Measurements from ENCODE around the gene ATP2B3. TPM values are rescaled to one million over a fixed set of nuclear protein-coding genes. Genes with fewer than 3 reads are reported as not detected.

The ATP2B3 gene
- total RNA-seq, 2 donors from 2014 or later, result not detected

DNA sequence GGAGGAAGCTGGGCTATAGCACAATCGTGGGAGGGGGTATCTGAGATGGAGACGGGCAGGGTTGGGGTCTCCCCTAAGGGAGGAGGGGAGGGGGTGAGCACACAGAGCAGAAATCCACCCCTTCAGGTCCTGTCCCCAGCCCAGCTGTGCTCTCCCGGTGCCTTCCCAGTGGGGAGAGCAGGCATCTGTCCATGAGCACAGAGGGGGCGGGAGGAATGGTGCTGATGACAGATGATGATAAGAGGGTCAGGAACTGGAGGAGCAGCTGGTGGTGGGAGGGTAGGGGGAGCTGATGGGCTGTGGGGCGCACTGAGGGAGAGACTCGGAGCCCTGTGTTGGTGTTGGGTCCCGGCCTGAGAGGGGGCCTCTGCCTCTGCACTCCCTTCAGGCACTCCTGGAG is 8.6 kb downstream of the ATP2B3 start:
- H3K4me3 Mint-ChIP-seq, result no peak overlapping the region
- H3K9me3 Mint-ChIP-seq, result no peaks in the 10 kb centered on the region
- no peak for ATAC-seq (replicated peaks)
- no peaks in the 10 kb centered on the region for H3K36me3 Mint-ChIP-seq (ENCODE audit: low read depth)
- H3K27me3 Mint-ChIP-seq, result no peaks in the 10 kb centered on the region
- H3K4me1 Mint-ChIP-seq, result no peaks in the 10 kb centered on the region
- no peak overlapping the region for H3K27ac Mint-ChIP-seq

DNA sequence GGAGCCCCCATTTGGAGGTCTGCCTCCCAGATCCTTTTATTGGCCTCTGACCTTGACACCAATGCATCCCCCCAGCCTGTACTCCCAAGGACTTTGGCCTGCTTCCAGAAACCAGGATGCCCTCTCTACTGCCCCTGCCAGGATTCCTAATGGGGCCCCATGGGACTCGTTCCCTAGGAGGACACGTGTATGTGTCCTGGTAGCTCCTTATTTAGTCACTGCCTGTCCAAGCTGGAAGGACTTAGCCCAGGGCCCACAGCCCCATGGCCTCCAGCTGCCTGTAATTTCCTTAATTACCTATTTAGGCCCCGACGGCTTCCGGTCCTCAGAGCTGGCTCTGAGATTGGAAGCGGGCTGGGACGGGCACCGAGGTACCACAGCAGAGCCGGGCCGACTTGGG is 9.4 kb downstream of the ATP2B3 start:
- Mint-ChIP-seq H3K27me3 (no peaks in the 10 kb centered on the region), H3K36me3 (ENCODE audit: low read depth) (no peaks in the 10 kb centered on the region), H3K4me1 (no peaks in the 10 kb centered on the region), H3K4me3 (no peak overlapping the region), H3K9me3 (no peaks in the 10 kb centered on the region), H3K27ac (no peak overlapping the region)
- no peak for ATAC-seq (replicated peaks)

DNA sequence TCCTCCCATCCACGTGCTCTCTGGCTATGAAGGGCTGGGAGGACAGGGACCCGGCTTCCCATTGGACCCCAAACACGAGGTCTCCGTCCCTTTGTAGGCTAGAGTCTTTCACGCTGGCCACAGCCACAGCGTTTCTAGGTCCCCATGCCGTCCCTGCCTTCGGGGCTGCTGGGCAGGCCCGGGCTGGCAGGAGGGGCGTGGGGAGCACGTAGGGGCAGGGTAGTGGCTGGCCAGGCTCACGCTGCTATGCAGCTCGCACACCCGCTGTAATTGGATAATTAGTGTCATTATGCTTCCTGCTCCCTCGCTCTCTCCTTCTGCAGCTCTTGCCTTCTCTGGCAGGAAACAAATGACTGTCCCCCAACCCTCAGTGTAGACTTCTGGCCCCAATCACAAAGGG is 9.8 kb downstream of the ATP2B3 start:
- Mint-ChIP-seq H3K9me3 (no peaks in the 10 kb centered on the region), H3K27me3 (no peaks in the 10 kb centered on the region), H3K4me1 (no peaks in the 10 kb centered on the region), H3K27ac (no peak overlapping the region), H3K36me3 (ENCODE audit: low read depth) (no peaks in the 10 kb centered on the region), H3K4me3 (no peak overlapping the region)
- no peak for ATAC-seq (replicated peaks)

DNA sequence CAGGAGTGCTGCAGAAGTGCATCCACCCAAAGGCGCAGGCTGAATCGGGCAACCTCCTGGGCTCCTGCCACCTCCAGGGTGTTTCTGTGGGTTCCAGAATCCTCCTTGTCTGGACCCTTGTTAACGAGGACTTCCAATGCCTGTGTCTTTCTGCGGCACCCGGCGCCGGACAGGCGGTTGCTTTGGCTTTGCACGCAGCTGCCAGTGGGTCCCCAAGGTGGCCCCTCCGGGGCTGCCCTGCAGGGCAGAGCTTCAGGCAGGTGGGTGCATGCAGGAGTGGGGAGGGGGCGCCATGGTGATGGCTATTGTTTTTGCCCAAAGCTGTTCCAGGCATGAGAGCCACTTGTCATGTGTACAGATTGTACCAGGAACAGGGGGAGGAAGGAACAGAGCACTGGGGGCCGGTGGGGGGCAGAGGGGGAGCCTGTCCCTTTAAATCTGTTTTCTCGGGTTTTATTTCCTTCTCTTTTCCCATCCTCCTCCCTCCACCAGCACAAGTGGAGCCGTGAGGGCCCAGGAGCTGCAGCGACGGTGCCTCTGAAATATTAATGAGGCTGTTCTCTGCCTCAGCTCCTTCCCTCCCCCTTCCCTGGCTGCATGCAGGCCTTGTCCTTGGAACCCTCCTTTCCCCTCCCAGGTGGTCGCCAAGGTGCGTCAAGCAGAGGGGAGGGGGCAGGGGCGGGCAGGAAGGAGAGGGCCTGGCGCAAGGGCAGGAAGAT is 13.1 kb downstream of the ATP2B3 start:
- Mint-ChIP-seq H3K4me1 (no peaks in the 10 kb centered on the region), H3K4me3 (no peak overlapping the region), H3K9me3 (no peaks in the 10 kb centered on the region), H3K36me3 (ENCODE audit: low read depth) (no peaks in the 10 kb centered on the region), H3K27ac (no peak overlapping the region), H3K27me3 (no peaks in the 10 kb centered on the region)
- ATAC-seq (replicated peaks), result no peak

GRCh38 chrX:153533091-153533490 is 15.6 kb downstream of the ATP2B3 start:
- ATAC-seq (replicated peaks), result no peak
- Mint-ChIP-seq H3K9me3 (no peaks in the 10 kb centered on the region), H3K27me3 (no peaks in the 10 kb centered on the region), H3K27ac (no peak overlapping the region), H3K4me3 (no peak overlapping the region), H3K36me3 (ENCODE audit: low read depth) (no peaks in the 10 kb centered on the region), H3K4me1 (no peaks in the 10 kb centered on the region)

- H3K27ac Mint-ChIP-seq, result no peak overlapping the region
- H3K9me3 Mint-ChIP-seq, result no peaks in the 10 kb centered on the region
- H3K36me3 Mint-ChIP-seq (ENCODE audit: low read depth), result no peaks in the 10 kb centered on the region
- no peak for ATAC-seq (replicated peaks)
- no peaks in the 10 kb centered on the region for H3K27me3 Mint-ChIP-seq
- no peak overlapping the region for H3K4me3 Mint-ChIP-seq
- no peaks in the 10 kb centered on the region for H3K4me1 Mint-ChIP-seq
Observed at GRCh38 chrX:153537080-153537479, 19.6 kb downstream of the ATP2B3 start.

GRCh38 chrX:153537526-153538295 is 20.3 kb downstream of the ATP2B3 start:
- Mint-ChIP-seq H3K4me3 (no peak overlapping the region), H3K36me3 (ENCODE audit: low read depth) (no peaks in the 10 kb centered on the region), H3K27ac (no peak overlapping the region), H3K27me3 (no peaks in the 10 kb centered on the region), H3K9me3 (no peaks in the 10 kb centered on the region), H3K4me1 (no peaks in the 10 kb centered on the region)
- ATAC-seq (replicated peaks), result no peak

GRCh38 chrX:153538424-153538823 is 21.0 kb downstream of the ATP2B3 start:
- no peaks in the 10 kb centered on the region for H3K9me3 Mint-ChIP-seq
- H3K4me3 Mint-ChIP-seq, result no peak overlapping the region
- H3K4me1 Mint-ChIP-seq, result no peaks in the 10 kb centered on the region
- H3K27me3 Mint-ChIP-seq, result no peaks in the 10 kb centered on the region
- H3K36me3 Mint-ChIP-seq (ENCODE audit: low read depth), result no peaks in the 10 kb centered on the region
- H3K27ac Mint-ChIP-seq, result no peak overlapping the region
- no peak for ATAC-seq (replicated peaks)

DNA sequence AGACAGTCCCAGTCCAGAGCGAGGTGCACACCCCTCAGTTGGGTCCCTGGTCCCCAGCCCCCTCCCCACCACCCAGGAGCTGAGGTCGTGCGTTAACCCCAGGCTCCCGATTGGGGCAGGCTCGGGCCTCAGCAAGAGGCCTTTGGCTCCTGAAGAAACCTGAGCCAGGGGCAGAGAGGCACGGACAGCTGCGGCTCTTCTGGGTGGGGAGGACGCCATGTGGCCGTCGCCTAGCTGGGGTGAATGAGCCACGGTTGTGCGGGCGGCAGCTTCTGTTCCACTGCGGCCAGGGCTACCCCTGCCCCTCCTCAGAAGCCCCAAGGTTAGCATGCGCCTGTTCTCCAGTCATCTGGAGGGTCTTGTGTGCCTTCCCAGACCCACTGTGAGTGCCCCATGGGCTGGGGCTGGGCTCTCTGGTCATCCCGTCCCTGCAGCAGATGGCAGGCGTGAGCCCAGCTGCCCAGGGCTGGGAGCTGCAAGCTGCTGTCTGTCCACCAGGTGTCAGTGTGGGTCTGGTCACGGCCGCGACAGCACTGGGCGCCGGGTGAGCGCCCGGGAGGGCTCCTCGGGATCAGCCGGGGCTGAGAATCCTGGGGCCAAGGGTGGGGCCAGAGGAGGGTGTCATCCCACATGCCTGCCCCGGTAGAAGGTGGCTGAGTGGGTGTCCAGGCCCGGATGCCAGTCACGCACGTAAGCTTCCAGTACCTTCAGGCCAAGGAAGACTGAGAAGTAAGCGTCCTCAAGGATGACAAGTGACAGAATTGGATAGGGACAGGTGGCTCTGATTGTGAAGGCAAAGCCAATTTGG is 21.9 kb downstream of the ATP2B3 start:
- H3K9me3 Mint-ChIP-seq, result no peaks in the 10 kb centered on the region
- H3K27ac Mint-ChIP-seq, result no peak overlapping the region
- no peaks in the 10 kb centered on the region for H3K36me3 Mint-ChIP-seq (ENCODE audit: low read depth)
- H3K4me3 Mint-ChIP-seq, result no peak overlapping the region
- peak; percentile 88 for ATAC-seq (replicated peaks)
- H3K4me1 Mint-ChIP-seq, result no peaks in the 10 kb centered on the region
- no peaks in the 10 kb centered on the region for H3K27me3 Mint-ChIP-seq

DNA sequence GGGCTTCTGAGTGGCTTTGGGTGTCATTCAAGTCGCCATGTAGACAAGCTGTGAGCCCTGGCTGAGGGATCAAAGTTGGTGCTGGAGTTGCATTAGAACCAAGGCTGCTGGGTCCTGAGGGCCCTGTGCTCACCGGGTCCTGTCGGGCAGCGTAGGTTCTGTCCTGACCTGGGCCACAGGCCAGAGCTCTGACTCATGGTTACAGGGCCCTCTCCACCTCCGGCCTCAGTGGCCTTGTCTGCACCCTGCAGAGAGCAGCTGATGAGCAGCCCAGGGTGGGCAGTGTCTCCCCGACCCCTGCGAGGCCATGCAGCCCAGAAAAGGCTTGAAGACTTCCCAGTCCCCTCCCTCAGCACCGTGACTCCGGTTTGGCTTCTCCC is 22.5 kb downstream of the ATP2B3 start:
- no peaks in the 10 kb centered on the region for H3K4me1 Mint-ChIP-seq
- no peak overlapping the region for H3K27ac Mint-ChIP-seq
- no peaks in the 10 kb centered on the region for H3K36me3 Mint-ChIP-seq (ENCODE audit: low read depth)
- H3K9me3 Mint-ChIP-seq, result no peaks in the 10 kb centered on the region
- H3K4me3 Mint-ChIP-seq, result no peak overlapping the region
- no peaks in the 10 kb centered on the region for H3K27me3 Mint-ChIP-seq
- no peak for ATAC-seq (replicated peaks)

- no peaks in the 10 kb centered on the region for H3K4me1 Mint-ChIP-seq
- no peak overlapping the region for H3K4me3 Mint-ChIP-seq
- H3K27ac Mint-ChIP-seq, result no peak overlapping the region
- ATAC-seq (replicated peaks), result no peak
- H3K27me3 Mint-ChIP-seq, result no peaks in the 10 kb centered on the region
- H3K36me3 Mint-ChIP-seq (ENCODE audit: low read depth), result no peaks in the 10 kb centered on the region
- H3K9me3 Mint-ChIP-seq, result no peaks in the 10 kb centered on the region
Observed at GRCh38 chrX:153544727-153545126, 27.3 kb downstream of the ATP2B3 start.

GRCh38 chrX:153546386-153546785 is 28.9 kb downstream of the ATP2B3 start:
- Mint-ChIP-seq H3K36me3 (ENCODE audit: low read depth) (no peaks in the 10 kb centered on the region), H3K27me3 (no peaks in the 10 kb centered on the region), H3K4me3 (no peak overlapping the region), H3K4me1 (no peaks in the 10 kb centered on the region), H3K27ac (no peak overlapping the region), H3K9me3 (no peaks in the 10 kb centered on the region)
- no peak for ATAC-seq (replicated peaks)

GRCh38 chrX:153547195-153547594 is 29.8 kb downstream of the ATP2B3 start:
- Mint-ChIP-seq H3K36me3 (ENCODE audit: low read depth) (no peaks in the 10 kb centered on the region), H3K27ac (no peak overlapping the region), H3K4me1 (no peaks in the 10 kb centered on the region), H3K9me3 (no peaks in the 10 kb centered on the region), H3K4me3 (no peak overlapping the region), H3K27me3 (no peaks in the 10 kb centered on the region)
- no peak for ATAC-seq (replicated peaks)

DNA sequence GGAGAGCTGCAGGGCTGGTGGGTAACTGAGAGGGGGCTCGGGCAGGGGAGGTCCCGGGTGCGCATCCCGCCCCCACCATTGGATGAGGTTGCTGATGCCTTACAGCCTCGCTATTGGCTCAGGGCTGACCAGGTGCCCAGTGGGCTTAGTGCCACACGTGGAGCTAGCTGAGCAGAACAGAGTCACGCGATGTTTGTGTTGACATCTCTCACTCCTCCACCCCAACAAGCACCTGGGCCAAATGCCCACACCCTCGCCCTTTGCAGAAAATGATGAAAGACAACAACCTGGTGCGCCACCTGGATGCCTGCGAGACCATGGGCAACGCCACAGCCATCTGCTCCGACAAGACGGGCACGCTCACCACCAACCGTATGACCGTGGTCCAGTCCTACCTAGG is 31.8 kb downstream of the ATP2B3 start:
- Mint-ChIP-seq H3K4me3 (no peak overlapping the region), H3K36me3 (ENCODE audit: low read depth) (no peaks in the 10 kb centered on the region), H3K27ac (no peak overlapping the region), H3K27me3 (no peaks in the 10 kb centered on the region), H3K4me1 (no peaks in the 10 kb centered on the region), H3K9me3 (no peaks in the 10 kb centered on the region)
- no peak for ATAC-seq (replicated peaks)

- Mint-ChIP-seq H3K27ac (no peak overlapping the region), H3K27me3 (no peaks in the 10 kb centered on the region), H3K36me3 (ENCODE audit: low read depth) (no peaks in the 10 kb centered on the region)
Observed at GRCh38 chrX:153549807-153550206, 32.4 kb downstream of the ATP2B3 start.

More at GRCh38 chrX:153549807-153550206, 32.4 kb downstream of the ATP2B3 start:
- H3K9me3 Mint-ChIP-seq, result no peaks in the 10 kb centered on the region
- ATAC-seq (replicated peaks), result no peak
- no peaks in the 10 kb centered on the region for H3K4me1 Mint-ChIP-seq
- H3K4me3 Mint-ChIP-seq, result no peak overlapping the region
